AG10803 (cell line): ENCODE data around the gene KRTAP1-4.
"Not testable (repeated sequence)": the region's sequence is repeated elsewhere in the genome, so short reads cannot be mapped to it uniquely, and the experiment has no call there.

Experiments
- DNase-seq: peaks from one replicate; pipeline ENCODE4 v3.0.0; 2010; ENCODE audit warnings: low read depth
- H3K4me3 ChIP-seq: 2 replicates; pipeline ENCODE4 v1.5.1; 2011; ENCODE audit warnings: mild to moderate bottlenecking, low read length, control low read depth
- TF ChIP-seq, protein P1 (sequence below): conservative IDR thresholded peaks from 2 replicates; pipeline ENCODE4 v1.5.1; 2011; ENCODE audit warnings: mild to moderate bottlenecking, low read length, control low read depth, inconsistent platforms

KRTAP1-4 gene

GRCh38 chr17:41001795-41002194, 28.2 kb downstream of the KRTAP1-4 start:
- DNase-seq: no peak
- TF ChIP-seq, protein P1, sequence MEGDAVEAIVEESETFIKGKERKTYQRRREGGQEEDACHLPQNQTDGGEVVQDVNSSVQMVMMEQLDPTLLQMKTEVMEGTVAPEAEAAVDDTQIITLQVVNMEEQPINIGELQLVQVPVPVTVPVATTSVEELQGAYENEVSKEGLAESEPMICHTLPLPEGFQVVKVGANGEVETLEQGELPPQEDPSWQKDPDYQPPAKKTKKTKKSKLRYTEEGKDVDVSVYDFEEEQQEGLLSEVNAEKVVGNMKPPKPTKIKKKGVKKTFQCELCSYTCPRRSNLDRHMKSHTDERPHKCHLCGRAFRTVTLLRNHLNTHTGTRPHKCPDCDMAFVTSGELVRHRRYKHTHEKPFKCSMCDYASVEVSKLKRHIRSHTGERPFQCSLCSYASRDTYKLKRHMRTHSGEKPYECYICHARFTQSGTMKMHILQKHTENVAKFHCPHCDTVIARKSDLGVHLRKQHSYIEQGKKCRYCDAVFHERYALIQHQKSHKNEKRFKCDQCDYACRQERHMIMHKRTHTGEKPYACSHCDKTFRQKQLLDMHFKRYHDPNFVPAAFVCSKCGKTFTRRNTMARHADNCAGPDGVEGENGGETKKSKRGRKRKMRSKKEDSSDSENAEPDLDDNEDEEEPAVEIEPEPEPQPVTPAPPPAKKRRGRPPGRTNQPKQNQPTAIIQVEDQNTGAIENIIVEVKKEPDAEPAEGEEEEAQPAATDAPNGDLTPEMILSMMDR: no peak
- H3K4me3 ChIP-seq: no peak overlapping the region

- H3K4me3 ChIP-seq, DNase-seq: not testable (repeated sequence)
These were observed 30.4 kb downstream of the KRTAP1-4 start, which contains the start of gene KRTAP3-2 for GRCh38 chr17:40999563-40999962. TSS of gene KRTAP3-2 (minus strand) at chr17:40999906. CDS start at chr17:40999853, 53 bp downstream.

DNA sequence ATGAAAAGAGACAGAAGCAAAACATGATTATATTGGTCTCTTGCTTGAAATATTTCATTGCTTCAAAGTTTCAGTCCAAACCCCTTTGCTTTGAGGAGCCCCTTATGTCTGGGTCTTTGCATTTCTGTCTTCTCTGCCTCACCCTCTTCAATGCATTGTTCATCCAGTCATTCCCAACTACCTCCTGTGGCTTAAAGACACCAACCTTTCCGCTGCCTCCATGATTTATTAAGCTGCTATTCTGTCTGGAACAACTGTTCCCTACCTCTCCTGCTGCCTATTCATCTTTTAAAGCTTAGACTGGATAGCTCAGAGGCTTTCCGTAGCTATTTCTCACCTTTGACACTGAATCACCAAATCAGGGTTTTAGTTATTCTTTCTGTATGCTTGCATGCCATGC, 32.6 kb downstream of the KRTAP1-4 start:
- DNase-seq: no peak
- no peak overlapping the region for H3K4me3 ChIP-seq
- TF ChIP-seq, protein P1: no peak

DNA sequence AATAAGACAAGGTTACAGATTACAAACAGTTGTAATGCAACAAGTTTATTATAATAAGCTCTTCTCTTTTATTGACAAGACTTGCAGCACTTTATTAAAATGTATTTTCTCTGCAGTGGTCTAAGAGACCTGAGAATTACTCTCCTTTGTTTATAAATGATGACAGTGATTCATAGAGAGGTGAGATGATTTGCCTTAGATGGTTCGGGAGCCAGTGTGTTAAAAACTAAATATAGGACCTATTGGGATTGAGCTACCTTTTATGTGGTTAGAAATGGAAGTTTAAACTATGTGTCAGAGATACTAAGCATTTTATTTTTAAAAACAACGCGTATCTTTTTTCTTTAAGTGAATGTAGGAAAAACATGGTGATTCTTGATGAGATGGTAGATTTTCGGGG, 33.2 kb downstream of the KRTAP1-4 start:
- TF ChIP-seq, protein P1: no peak
- no peak overlapping the region for H3K4me3 ChIP-seq
- DNase-seq: no peak

DNA sequence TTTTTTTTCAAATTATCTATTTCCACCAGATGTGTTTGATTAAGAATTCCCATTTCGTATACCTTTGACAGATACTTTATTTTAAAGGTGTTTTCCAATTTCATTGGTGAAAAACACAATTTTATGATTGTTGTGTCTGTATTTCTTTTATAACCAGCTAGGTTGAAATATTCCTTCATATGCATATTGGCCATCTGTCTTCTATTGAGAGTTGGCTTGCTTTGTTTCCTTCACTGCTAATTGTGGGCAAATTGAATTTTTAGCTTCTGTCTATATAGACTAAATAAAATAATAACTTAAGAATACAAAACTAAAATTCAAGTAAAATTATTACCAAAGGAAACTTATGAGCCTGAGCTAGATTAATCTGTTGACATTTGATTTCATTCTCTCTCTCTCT, 34.9 kb downstream of the KRTAP1-4 start:
- DNase-seq: no peak
- TF ChIP-seq, protein P1: no peak
- H3K4me3 ChIP-seq: no peak overlapping the region

DNA sequence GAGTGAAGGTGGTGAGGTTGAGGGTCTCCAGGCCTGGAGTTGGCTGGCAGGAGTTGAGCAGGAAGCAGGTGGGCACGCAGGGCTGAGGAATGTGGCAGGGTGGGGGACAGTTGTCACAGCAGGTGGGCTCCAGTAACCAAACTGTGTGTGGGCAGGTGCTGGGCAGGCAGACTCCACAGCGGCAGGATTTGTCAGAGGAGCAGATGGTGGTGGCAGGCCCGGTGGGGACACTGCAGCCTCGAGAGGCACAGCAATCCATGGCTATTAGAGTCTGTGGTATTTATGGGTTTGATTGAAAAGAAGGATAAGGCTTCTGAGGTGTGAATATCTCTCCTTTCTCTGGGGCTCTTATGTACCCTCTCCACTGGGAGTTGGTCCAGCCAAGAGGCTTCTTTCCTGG, 36.2 kb downstream of the KRTAP1-4 start, which contains the start of gene KRTAP3-3:
KRTAP3-3 (minus strand) TSS at position 326 of the 400 bp plus-strand sequence; CDS start at position 259, 67 bp downstream.
- no peak for DNase-seq
- TF ChIP-seq, protein P1: no peak
- H3K4me3 ChIP-seq: no peak within 1 kb of the TSS

- no peak overlapping the region for H3K4me3 ChIP-seq
- DNase-seq: no peak
- TF ChIP-seq, protein P1: no peak
These were observed 36.9 kb downstream of the KRTAP1-4 start for GRCh38 chr17:40993084-40993483.

GRCh38 chr17:40992666-40993065, 37.3 kb downstream of the KRTAP1-4 start:
- TF ChIP-seq, protein P1: no peak
- no peak overlapping the region for H3K4me3 ChIP-seq
- DNase-seq: no peak
